ENCODE results near the gene TCP11X1. TPM values are rescaled to one million over a fixed set of nuclear protein-coding genes. Genes with fewer than 3 reads are reported as not detected.

Gene TCP11X1
- total and polyA plus RNA-seq, 8 donors: not detected

Other genes starting within 250 kb of the TCP11X1 start
- gene TCEAL2, start 89.6 kb upstream of the TCP11X1 start, total RNA-seq: 1 to 10 TPM in 3 of 5 donors, not detected in 2; 1.3 to 7.6 (median 2.6) TPM
- 10 to 100 TPM in 1 of 3 donors, 1 to 10 TPM in 2; 4.7 to 21.0 (median 8.1) TPM for gene TCEAL2, start 89.6 kb upstream of the TCP11X1 start, polyA plus RNA-seq
- not detected for gene TCEAL6, start 72.8 kb upstream of the TCP11X1 start, total RNA-seq
- under 1 TPM in 1 of 3 donors, not detected in 2; 0.20 TPM for gene TCEAL6, start 72.8 kb upstream of the TCP11X1 start, polyA plus RNA-seq
- gene BEX5, start 59.3 kb upstream of the TCP11X1 start, total RNA-seq: 10 to 100 TPM in 1 of 5 donors, 1 to 10 TPM in 1, not detected in 3; 5.7 to 21.9 TPM
- 10 to 100 TPM in 1 of 3 donors, 1 to 10 TPM in 2; 5.9 to 15.7 (median 8.5) TPM for gene BEX5, start 59.3 kb upstream of the TCP11X1 start, polyA plus RNA-seq
- not detected for gene NXF2, start 31.9 kb downstream of the TCP11X1 start, total RNA-seq
- gene NXF2, start 31.9 kb downstream of the TCP11X1 start, polyA plus RNA-seq: not detected
- not detected for gene NXF2B, start 224.7 kb downstream of the TCP11X1 start, total RNA-seq
- gene NXF2B, start 224.7 kb downstream of the TCP11X1 start, polyA plus RNA-seq: not detected

Data from stomach (tissue), 8 donors.